Fibroblast of lung (primary cell): ENCODE data around the gene FMN1. TPM values are rescaled to one million over a fixed set of nuclear protein-coding genes. Genes with fewer than 3 reads are reported as not detected.
A peak's percentile ranks its signal among the peaks of the same experiment; 100 is the strongest.

Experiments
- DNase-seq, 2 donors: peaks; one replicate each; pipeline versions ENCODE4 v3.0.0 to v3.0.0-alpha.2; 2010; ENCODE audit warnings: low read depth in 2 of 2
- H2AFZ ChIP-seq: 2 replicates; pipeline ENCODE4 v1.5.1; 2012; ENCODE audit warnings: low read length, control low read depth, inconsistent platforms
- H3K27ac ChIP-seq: 2 replicates; pipeline ENCODE4 v1.5.1; 2011; ENCODE audit warnings: low read length, control low read depth; ENCODE audit not compliant: insufficient read depth
- H3K27me3 ChIP-seq: 2 replicates; pipeline ENCODE4 v1.5.1; 2011; ENCODE audit warnings: mild to moderate bottlenecking, low read length; ENCODE audit not compliant: control insufficient read depth, insufficient read depth
- H3K36me3 ChIP-seq: 2 replicates; pipeline ENCODE4 v1.5.1; 2011; ENCODE audit warnings: low read length; ENCODE audit not compliant: control insufficient read depth, insufficient read depth
- H3K4me1 ChIP-seq: 2 replicates; pipeline ENCODE4 v1.5.1; 2011; ENCODE audit warnings: low read length; ENCODE audit not compliant: control insufficient read depth, insufficient read depth; ENCODE audit errors: extremely low read depth
- H3K4me2 ChIP-seq: 2 replicates; pipeline ENCODE4 v1.5.1; 2011; ENCODE audit warnings: low read length, control low read depth; ENCODE audit not compliant: insufficient read depth; ENCODE audit errors: extremely low read depth
- H3K4me3 ChIP-seq, 4 experiments: fragments of 200-600 bp in 1 of 4; sonication (generic) in 1 of 4; replicated peaks in 1 of 4; 2 replicates each; pipeline ENCODE4 v1.5.1; 2011 to 2016; ENCODE audit warnings: low read length in 4 of 4, low read depth in 3 of 4, mild to moderate bottlenecking in 3 of 4, control low read depth in 2 of 4, inconsistent platforms in 1 of 4, mixed read lengths in 1 of 4; ENCODE audit not compliant: insufficient read depth in 1 of 4; ENCODE audit errors: control extremely low read depth in 1 of 4
- H3K79me2 ChIP-seq: 2 replicates; pipeline ENCODE4 v1.5.1; 2012; ENCODE audit warnings: mild to moderate bottlenecking, low read length, inconsistent platforms; ENCODE audit not compliant: control insufficient read depth, insufficient read depth
- H3K9ac ChIP-seq: 2 replicates; pipeline ENCODE4 v1.5.1; 2011; ENCODE audit warnings: mild to moderate bottlenecking, low read length, control low read depth; ENCODE audit not compliant: insufficient read depth
- H3K9me3 ChIP-seq: 2 replicates; pipeline ENCODE4 v1.5.1; 2012; ENCODE audit warnings: low read depth, low read length; ENCODE audit not compliant: control insufficient read depth, insufficient read depth
- H4K20me1 ChIP-seq: 2 replicates; pipeline ENCODE4 v1.5.1; 2011; ENCODE audit warnings: low read length; ENCODE audit not compliant: control insufficient read depth, insufficient read depth; ENCODE audit errors: extremely low read depth
- EZH2 ChIP-seq: IDR thresholded peaks from 2 replicates; pipeline ENCODE4 v1.5.1; 2012; ENCODE audit warnings: low read length, control low read depth, mild to moderate bottlenecking; ENCODE audit errors: missing control alignments
- polyA plus RNA-seq, 2 donors: library from polyadenylated mRNA; depleted of rRNA in 1 of 2; stranded (reverse) in 1 of 2; unstranded in 1 of 2; fragments of >200 nt; gene quantifications; 2 replicates each; pipeline ENCODE4 v1.2.1, GENCODE V29; 2011 to 2012; ENCODE audit warnings: missing spikeins in 1 of 2
- total RNA-seq: library from RNA; depleted of rRNA; stranded (reverse); fragments of >200 nt; gene quantifications from 2 replicates; pipeline ENCODE4 v1.2.1, GENCODE V29; 2014
- TF ChIP-seq, protein P1 (sequence below), 2 donors: IDR thresholded peaks in 1 of 2; conservative IDR thresholded peaks in 1 of 2; 1 replicate in 1 of 2; 2 replicates in 1 of 2; pipeline ENCODE4 v1.5.1; 2011 to 2012; ENCODE audit warnings: low read length in 2 of 2, control low read depth in 1 of 2, inconsistent platforms in 1 of 2, low read depth in 1 of 2, mild to moderate bottlenecking in 1 of 2

FMN1 gene
- total and polyA plus RNA-seq, 2 donors (not counting 1 experiment from before 2014, with no cell fraction given) = 7.5 to 43.8 TPM

- DNase-seq = peak in 1 of 2 donors; percentile 32
- no peak overlapping the region for H3K4me3 ChIP-seq
- no peak overlapping the region for H3K4me2 ChIP-seq
- TF ChIP-seq, protein P1, sequence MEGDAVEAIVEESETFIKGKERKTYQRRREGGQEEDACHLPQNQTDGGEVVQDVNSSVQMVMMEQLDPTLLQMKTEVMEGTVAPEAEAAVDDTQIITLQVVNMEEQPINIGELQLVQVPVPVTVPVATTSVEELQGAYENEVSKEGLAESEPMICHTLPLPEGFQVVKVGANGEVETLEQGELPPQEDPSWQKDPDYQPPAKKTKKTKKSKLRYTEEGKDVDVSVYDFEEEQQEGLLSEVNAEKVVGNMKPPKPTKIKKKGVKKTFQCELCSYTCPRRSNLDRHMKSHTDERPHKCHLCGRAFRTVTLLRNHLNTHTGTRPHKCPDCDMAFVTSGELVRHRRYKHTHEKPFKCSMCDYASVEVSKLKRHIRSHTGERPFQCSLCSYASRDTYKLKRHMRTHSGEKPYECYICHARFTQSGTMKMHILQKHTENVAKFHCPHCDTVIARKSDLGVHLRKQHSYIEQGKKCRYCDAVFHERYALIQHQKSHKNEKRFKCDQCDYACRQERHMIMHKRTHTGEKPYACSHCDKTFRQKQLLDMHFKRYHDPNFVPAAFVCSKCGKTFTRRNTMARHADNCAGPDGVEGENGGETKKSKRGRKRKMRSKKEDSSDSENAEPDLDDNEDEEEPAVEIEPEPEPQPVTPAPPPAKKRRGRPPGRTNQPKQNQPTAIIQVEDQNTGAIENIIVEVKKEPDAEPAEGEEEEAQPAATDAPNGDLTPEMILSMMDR (conservative IDR thresholded peaks at IDR 0.05 in 1 of 2, IDR thresholded peaks at IDR 0.05 in 1 of 2; ENCODE audit: low read depth in 1 of 2, low read length in 2 of 2) = no peak
- TF ChIP-seq EZH2 = no peak
- H2AFZ ChIP-seq = peak overlapping the region; percentile 47
- no peaks in the 10 kb centered on the region for H3K9me3 ChIP-seq
- no peaks in the 10 kb centered on the region for H3K79me2 ChIP-seq
- no peak overlapping the region for H3K9ac ChIP-seq
- H3K36me3 ChIP-seq = no peaks in the 10 kb centered on the region
- no peaks in the 10 kb centered on the region for H3K27me3 ChIP-seq
- peaks cover 14% of the 10 kb centered on the region for H3K4me1 ChIP-seq
- no peaks in the 10 kb centered on the region for H4K20me1 ChIP-seq
- no peak overlapping the region for H3K27ac ChIP-seq
Observed at GRCh38 chr15:33135355-33135781, 59.1 kb downstream of the FMN1 start.

GRCh38 chr15:33132722-33133345, 61.7 kb downstream of the FMN1 start:
- no peaks in the 10 kb centered on the region for H3K36me3 ChIP-seq
- H3K9me3 ChIP-seq = no peaks in the 10 kb centered on the region
- TF ChIP-seq, protein P1 (conservative IDR thresholded peaks at IDR 0.05 in 1 of 2, IDR thresholded peaks at IDR 0.05 in 1 of 2; ENCODE audit: low read depth in 1 of 2, low read length in 2 of 2) = peak; percentile 83 to 93
- no peak for TF ChIP-seq EZH2
- peaks cover 16% of the 10 kb centered on the region for H3K4me1 ChIP-seq
- H3K4me2 ChIP-seq = no peak overlapping the region
- DNase-seq = peak; percentile 61 to 83
- no peak overlapping the region for H3K4me3 ChIP-seq
- H3K27ac ChIP-seq = no peak overlapping the region
- no peak overlapping the region for H3K9ac ChIP-seq
- H2AFZ ChIP-seq = peak overlapping the region; percentile 2
- no peaks in the 10 kb centered on the region for H3K79me2 ChIP-seq
- no peaks in the 10 kb centered on the region for H3K27me3 ChIP-seq
- H4K20me1 ChIP-seq = no peaks in the 10 kb centered on the region

DNA sequence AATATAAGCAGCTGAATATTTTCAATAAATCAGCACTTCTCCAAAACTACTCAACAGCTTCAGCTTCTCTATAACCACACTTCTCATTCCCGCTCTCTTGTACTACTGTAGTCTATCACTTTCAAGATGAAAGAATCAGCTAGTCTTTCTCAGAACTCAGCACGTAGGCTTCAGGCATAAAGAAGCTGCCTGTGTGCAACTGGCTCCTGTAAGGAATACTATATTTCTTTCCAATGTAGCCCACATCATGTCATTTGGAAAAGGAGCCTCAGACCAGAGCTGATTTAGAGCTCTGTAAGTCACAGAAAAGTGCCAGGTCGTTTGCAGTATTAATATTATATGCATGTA, 62.3 kb downstream of the FMN1 start:
- Histone ChIP-seq H4K20me1 (no peaks in the 10 kb centered on the region), H3K27me3 (no peaks in the 10 kb centered on the region), H3K79me2 (no peaks in the 10 kb centered on the region), H3K4me1 (peaks cover 18% of the 10 kb centered on the region), H2AFZ (no peak overlapping the region), H3K9ac (no peak overlapping the region), H3K9me3 (no peaks in the 10 kb centered on the region), H3K4me3 (no peak overlapping the region), H3K4me2 (peak overlapping the region; percentile 0), H3K27ac (no peak overlapping the region), H3K36me3 (no peaks in the 10 kb centered on the region)
- DNase-seq = no peak
- TF ChIP-seq, protein P1 (conservative IDR thresholded peaks at IDR 0.05 in 1 of 2, IDR thresholded peaks at IDR 0.05 in 1 of 2; ENCODE audit: low read depth in 1 of 2, low read length in 2 of 2) = no peak
- no peak for TF ChIP-seq EZH2
